Measurements from ENCODE around the gene TRIM17. TPM values are rescaled to one million over a fixed set of nuclear protein-coding genes. Genes with fewer than 3 reads are reported as not detected.

TRIM17 gene
- polyA plus RNA-seq, 3 donors: not detected

DNA sequence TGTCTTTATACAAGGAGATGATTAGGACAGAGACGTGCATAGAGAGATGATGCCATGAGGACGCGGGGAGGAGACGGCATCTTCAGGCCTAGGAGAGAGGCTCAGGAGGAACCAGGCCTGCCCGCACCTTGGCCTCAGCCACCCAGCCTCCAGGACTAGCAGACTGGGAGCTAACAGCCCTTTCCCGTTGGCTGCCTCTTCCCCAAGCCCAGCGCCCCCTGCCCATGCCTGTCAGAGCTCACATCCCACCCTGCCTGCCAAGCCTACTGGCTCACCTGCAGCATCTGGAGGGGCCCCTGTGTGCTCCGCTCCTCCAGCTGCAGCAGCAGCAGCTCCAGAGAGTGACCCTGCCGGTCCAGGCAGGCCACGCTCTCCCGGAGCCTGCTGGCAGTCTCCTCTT lies 6.0 kb downstream of the TRIM17 start:
- Mint-ChIP-seq H3K4me3 (no peak overlapping the region), H3K9me3 (peaks cover 0 to 9% (median 3%) of the 10 kb centered on the region in 7 donors), H3K27me3 (ENCODE audit: low read depth in 3 of 3) (peaks cover 17 to 22% (median 20%) of the 10 kb centered on the region in 3 donors), H3K4me1 (peaks cover 30% of the 10 kb centered on the region), H3K36me3 (peaks cover 18 to 27% of the 10 kb centered on the region in 2 donors), H3K27ac (no peak overlapping the region)
- peaks cover 3 to 14% of the 10 kb centered on the region in 2 donors for H3K36me3 ChIP-seq (replicated peaks in 1 of 2; ENCODE audit: control insufficient read depth in 1 of 2, insufficient read depth in 2 of 2, low read length in 2 of 2)
- no peak overlapping the region for H3K4me3 ChIP-seq (replicated peaks in 1 of 3; ENCODE audit: low read depth in 2 of 3, low read length in 3 of 3)
- WGBS (ENCODE audit: insufficient coverage): 98% methylated on average over 11 of the region's 11 CpGs
- peaks cover 0 to 8% of the 10 kb centered on the region in 2 donors for H3K9me3 ChIP-seq (replicated peaks in 1 of 2; ENCODE audit: control insufficient read depth in 1 of 2, insufficient read depth in 1 of 2, low read length in 2 of 2)
- H2AFZ ChIP-seq (ENCODE audit: insufficient read depth, low read depth, low read length, poor library complexity, severe bottlenecking): no peak overlapping the region
- H3K4me2 ChIP-seq (replicated peaks; ENCODE audit: extremely low read depth, low read length, poor library complexity, severe bottlenecking): no peak overlapping the region
- H3K9ac ChIP-seq (ENCODE audit: insufficient read depth, low read length, poor library complexity, severe bottlenecking): no peak overlapping the region
- peaks cover 9 to 20% of the 10 kb centered on the region in 2 donors for H3K27me3 ChIP-seq (ENCODE audit: control insufficient read depth in 2 of 2, insufficient read depth in 2 of 2, low read length in 2 of 2)
- H4K20me1 ChIP-seq (ENCODE audit: insufficient read depth, low read length): peaks cover 2% of the 10 kb centered on the region
- peaks cover 25% of the 10 kb centered on the region for H3K79me2 ChIP-seq (ENCODE audit: insufficient read depth, low read length)
- no peak for DNase-seq
- H3K27ac ChIP-seq (ENCODE audit: low read depth in 1 of 2, low read length in 2 of 2): no peak overlapping the region
- H3K4me1 ChIP-seq (ENCODE audit: control insufficient read depth in 1 of 2, insufficient read depth in 2 of 2, low read length in 2 of 2): peaks cover 13 to 22% of the 10 kb centered on the region in 2 donors
- intact Hi-C loops (cut with micrococcal nuclease): loop anchor here in 1 of 2 donors (5.0 kb wide), 1 partner anchor 37 kb away; no protein-coding TSS in a partner anchor
- TF ChIP-seq, protein P1, sequence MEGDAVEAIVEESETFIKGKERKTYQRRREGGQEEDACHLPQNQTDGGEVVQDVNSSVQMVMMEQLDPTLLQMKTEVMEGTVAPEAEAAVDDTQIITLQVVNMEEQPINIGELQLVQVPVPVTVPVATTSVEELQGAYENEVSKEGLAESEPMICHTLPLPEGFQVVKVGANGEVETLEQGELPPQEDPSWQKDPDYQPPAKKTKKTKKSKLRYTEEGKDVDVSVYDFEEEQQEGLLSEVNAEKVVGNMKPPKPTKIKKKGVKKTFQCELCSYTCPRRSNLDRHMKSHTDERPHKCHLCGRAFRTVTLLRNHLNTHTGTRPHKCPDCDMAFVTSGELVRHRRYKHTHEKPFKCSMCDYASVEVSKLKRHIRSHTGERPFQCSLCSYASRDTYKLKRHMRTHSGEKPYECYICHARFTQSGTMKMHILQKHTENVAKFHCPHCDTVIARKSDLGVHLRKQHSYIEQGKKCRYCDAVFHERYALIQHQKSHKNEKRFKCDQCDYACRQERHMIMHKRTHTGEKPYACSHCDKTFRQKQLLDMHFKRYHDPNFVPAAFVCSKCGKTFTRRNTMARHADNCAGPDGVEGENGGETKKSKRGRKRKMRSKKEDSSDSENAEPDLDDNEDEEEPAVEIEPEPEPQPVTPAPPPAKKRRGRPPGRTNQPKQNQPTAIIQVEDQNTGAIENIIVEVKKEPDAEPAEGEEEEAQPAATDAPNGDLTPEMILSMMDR (IDR thresholded peaks at IDR 0.05): no peak

DNA sequence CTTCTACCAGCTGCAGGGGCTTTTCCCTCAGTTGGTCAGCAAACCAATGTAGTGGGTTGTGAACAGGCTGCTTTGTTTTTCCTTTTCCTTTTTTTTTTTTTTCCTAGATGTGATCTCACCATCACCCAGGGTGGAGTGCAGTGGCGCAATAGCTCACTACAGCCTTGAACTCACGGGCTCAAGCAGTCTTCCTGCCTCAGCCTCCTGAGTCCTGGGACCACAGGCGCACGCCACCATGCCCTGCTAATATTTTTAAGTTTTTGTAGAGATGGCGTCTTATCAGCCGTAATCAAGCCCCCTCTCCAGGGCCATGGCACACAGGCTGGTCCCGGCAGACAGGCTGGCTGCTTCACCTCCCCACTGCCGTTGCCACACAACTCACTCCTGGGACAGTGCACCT lies 6.6 kb downstream of the TRIM17 start:
- Histone ChIP-seq H3K27ac (ENCODE audit: low read depth in 1 of 2, low read length in 2 of 2) (no peak overlapping the region), H3K4me2 (replicated peaks; ENCODE audit: extremely low read depth, low read length, poor library complexity, severe bottlenecking) (no peak overlapping the region), H3K9ac (ENCODE audit: insufficient read depth, low read length, poor library complexity, severe bottlenecking) (no peak overlapping the region), H3K79me2 (ENCODE audit: insufficient read depth, low read length) (peaks cover 31% of the 10 kb centered on the region), H3K4me1 (ENCODE audit: control insufficient read depth in 1 of 2, insufficient read depth in 2 of 2, low read length in 2 of 2) (peaks cover 20 to 28% of the 10 kb centered on the region in 2 donors), H2AFZ (ENCODE audit: insufficient read depth, low read depth, low read length, poor library complexity, severe bottlenecking) (no peak overlapping the region), H3K36me3 (replicated peaks in 1 of 2; ENCODE audit: control insufficient read depth in 1 of 2, insufficient read depth in 2 of 2, low read length in 2 of 2) (peaks cover 3 to 14% of the 10 kb centered on the region in 2 donors), H3K9me3 (replicated peaks in 1 of 2; ENCODE audit: control insufficient read depth in 1 of 2, insufficient read depth in 1 of 2, low read length in 2 of 2) (peaks cover 0 to 1% of the 10 kb centered on the region in 2 donors), H3K27me3 (ENCODE audit: control insufficient read depth in 2 of 2, insufficient read depth in 2 of 2, low read length in 2 of 2) (peaks cover 3 to 14% of the 10 kb centered on the region in 2 donors), H3K4me3 (replicated peaks in 1 of 3; ENCODE audit: low read depth in 2 of 3, low read length in 3 of 3) (no peak overlapping the region), H4K20me1 (ENCODE audit: insufficient read depth, low read length) (peaks cover 9% of the 10 kb centered on the region)
- Mint-ChIP-seq H3K4me3 (no peak overlapping the region), H3K36me3 (peaks cover 14 to 27% of the 10 kb centered on the region in 2 donors), H3K27me3 (ENCODE audit: low read depth in 3 of 3) (peaks cover 10 to 15% (median 14%) of the 10 kb centered on the region in 3 donors), H3K27ac (no peak overlapping the region), H3K4me1 (peaks cover 33% of the 10 kb centered on the region), H3K9me3 (peaks cover 0 to 5% (median 0%) of the 10 kb centered on the region in 7 donors)
- intact Hi-C loops (cut with micrococcal nuclease): loop anchor here in 1 of 2 donors (5.0 kb wide), 1 partner anchor 37 kb away; no protein-coding TSS in a partner anchor
- 74% methylated on average over 6 of the region's 8 CpGs for WGBS (ENCODE audit: insufficient coverage)
- no peak for DNase-seq
- TF ChIP-seq, protein P1 (IDR thresholded peaks at IDR 0.05): no peak
